K562 (cell line): ENCODE data around the gene ATP5PD.

Experiments
- CHD1 ChIP-seq: fragments of 200-600 bp; sonication (generic); IDR thresholded peaks from one replicate; pipeline ENCODE4 v1.6.1; 2012; ENCODE audit warnings: mild to moderate bottlenecking, moderate library complexity, low read length, inconsistent platforms
- CTCF ChIP-seq, 3 experiments: IDR thresholded peaks in 2 of 3; conservative IDR thresholded peaks in 1 of 3; 2 replicates each; pipeline ENCODE4 v1.5.1; 2011 to 2012; ENCODE audit warnings: low read length in 3 of 3, mild to moderate bottlenecking in 3 of 3, control low read depth in 2 of 3, improper control_type of control experiment in 1 of 3, inconsistent platforms in 1 of 3, low read depth in 1 of 3, mixed read lengths in 1 of 3, moderate library complexity in 1 of 3; ENCODE audit not compliant: insufficient read depth in 2 of 3
- EP300 ChIP-seq: IDR thresholded peaks from 2 replicates; pipeline ENCODE4 v1.6.1; 2012; ENCODE audit warnings: low read length, improper control_type of control experiment
- HDAC1 ChIP-seq, 2 experiments: fragments of 450-650 bp; IDR thresholded peaks; 2 replicates each; pipeline ENCODE4 v1.6.1; 2016 to 2017; ENCODE audit warnings: inconsistent platforms in 1 of 2, mild to moderate bottlenecking in 1 of 2, moderate library complexity in 1 of 2
- MEF2D ChIP-seq: conservative IDR thresholded peaks from 2 replicates; pipeline ENCODE4 v1.6.1; 2016; ENCODE audit warnings: low read depth, missing genetic modification characterization, missing compliant biosample characterization
- SPI1 ChIP-seq: IDR thresholded peaks from 2 replicates; pipeline ENCODE4 v1.6.1; 2011; ENCODE audit warnings: low read depth, low read length, control low read depth, borderline replicate concordance
- TEAD2 ChIP-seq: fragments of 450-650 bp; IDR thresholded peaks from 2 replicates; pipeline ENCODE4 v1.6.1; 2016; ENCODE audit warnings: missing genetic modification characterization, control low read depth, missing compliant biosample characterization
- YY1 ChIP-seq, 3 experiments: IDR thresholded peaks; 2 replicates each; pipeline ENCODE4 v1.6.1; 2011; ENCODE audit warnings: low read length in 2 of 3, mild to moderate bottlenecking in 2 of 3, moderate library complexity in 2 of 3, borderline replicate concordance in 1 of 3, control low read depth in 1 of 3, low read depth in 1 of 3; ENCODE audit not compliant: insufficient read depth in 3 of 3, insufficient replicate concordance in 2 of 3, control insufficient read depth in 1 of 3, insufficient read length in 1 of 3; ENCODE audit errors: extremely low read depth in 1 of 3
- ZBED1 ChIP-seq: IDR thresholded peaks from 2 replicates; pipeline ENCODE4 v1.6.1; 2014
- ZNF121 ChIP-seq: sonication (generic); formaldehyde crosslinking; conservative IDR thresholded peaks from 2 replicates; pipeline ENCODE4 v1.8.0; 2022; ENCODE audit warnings: missing genetic modification reagents
- ZNF24 ChIP-seq: fragments of 450-650 bp; IDR thresholded peaks from 2 replicates; pipeline ENCODE4 v1.6.1; 2016
- ZNF263 ChIP-seq: sonication (generic); formaldehyde crosslinking; IDR thresholded peaks from 2 replicates; pipeline ENCODE4 v1.8.0; 2022; ENCODE audit warnings: mild to moderate bottlenecking, missing genetic modification reagents, borderline replicate concordance
- ZNF311 ChIP-seq: fragments of 250-450 bp; sonication (Bioruptor Pico); IDR thresholded peaks from 2 replicates; pipeline ENCODE4 v1.4.0; 2020; ENCODE audit warnings: mild to moderate bottlenecking, moderate library complexity
- ZNF639 ChIP-seq, 2 experiments: fragments of 200-800 bp in 1 of 2; sonication (Bioruptor generic) in 1 of 2; sonication (generic) in 1 of 2; formaldehyde crosslinking in 1 of 2; IDR thresholded peaks in 1 of 2; conservative IDR thresholded peaks in 1 of 2; 2 replicates each; pipeline versions ENCODE4 v1.5.0 to v1.6.1; 2016 to 2020; ENCODE audit warnings: missing compliant biosample characterization in 1 of 2, missing genetic modification characterization in 1 of 2, missing genetic modification reagents in 1 of 2

GRCh38 chr17:75031972-75032719, 14.6 kb downstream of the ATP5PD start:
- no peak for TF ChIP-seq SPI1
- no peak for TF ChIP-seq ZNF121 (CRISPR knock-in tag)
- TF ChIP-seq EP300: no peak
- TF ChIP-seq ZBED1: no peak
- no peak for TF ChIP-seq CTCF (IDR thresholded peaks at IDR 0.05 in 2 of 3, conservative IDR thresholded peaks at IDR 0.05 in 1 of 3; ENCODE audit: insufficient read depth in 2 of 3, low read depth in 1 of 3, low read length in 3 of 3)
- no peak for TF ChIP-seq ZNF263 (CRISPR knock-in tag)
- TF ChIP-seq YY1 (IDR thresholded peaks at IDR 0.05; ENCODE audit: borderline replicate concordance in 1 of 3, control insufficient read depth in 1 of 3, extremely low read depth in 1 of 3, insufficient read depth in 3 of 3, insufficient read length in 1 of 3, insufficient replicate concordance in 2 of 3, low read depth in 1 of 3, low read length in 2 of 3): no peak
- no peak for TF ChIP-seq MEF2D (tag)
- TF ChIP-seq ZNF24: no peak
- no peak for TF ChIP-seq CHD1
- TF ChIP-seq HDAC1 (IDR thresholded peaks at IDR 0.05): 0 out of 4 replicates have a peak, but pooled peaks of 1 of the 2 experiments have one; percentile 22
- TF ChIP-seq ZNF311 (CRISPR knock-in tag): no peak
- no peak for TF ChIP-seq TEAD2 (tag)
- no peak for TF ChIP-seq ZNF639 (CRISPR knock-in tag; conservative IDR thresholded peaks at IDR 0.05 in 1 of 2, IDR thresholded peaks at IDR 0.05 in 1 of 2)
